GM21367 (cell line): ENCODE results near the gene WDR35.
"Not testable (repeated sequence)": the region's sequence is repeated elsewhere in the genome, so short reads cannot be mapped to it uniquely, and the experiment has no call there.

ENCODE experiments used
- ATAC-seq: cut with Tn5 transposase; IDR thresholded peaks from one replicate; pipeline ENCODE4 v1.9.1; 2021; ENCODE audit not compliant: unreplicated experiment

The WDR35 gene

GRCh38 chr2:19895535-19895934 lies 94.4 kb downstream of the WDR35 start:
- no peak for ATAC-seq

- peak; percentile 15 for ATAC-seq
Measured at GRCh38 chr2:19894134-19894792, 95.6 kb downstream of the WDR35 start.

GRCh38 chr2:19893520-19894133 lies 96.3 kb downstream of the WDR35 start:
- peak; percentile 76 for ATAC-seq

GRCh38 chr2:19891971-19892370 lies 97.9 kb downstream of the WDR35 start:
- not testable (repeated sequence) for ATAC-seq

- no peak for ATAC-seq
Measured at GRCh38 chr2:19890104-19890503, 99.8 kb downstream of the WDR35 start.

GRCh38 chr2:19888831-19889230 lies 101.1 kb downstream of the WDR35 start:
- ATAC-seq, result no peak

GRCh38 chr2:19887510-19887909 lies 102.4 kb downstream of the WDR35 start:
- no peak for ATAC-seq

GRCh38 chr2:19886261-19886660 lies 103.6 kb downstream of the WDR35 start:
- no peak for ATAC-seq

GRCh38 chr2:19885791-19886190 lies 104.1 kb downstream of the WDR35 start:
- ATAC-seq, result no peak

GRCh38 chr2:19883971-19884720 lies 105.8 kb downstream of the WDR35 start:
- no peak for ATAC-seq

- ATAC-seq, result no peak
Measured at GRCh38 chr2:19883486-19883885, 106.4 kb downstream of the WDR35 start.

- no peak for ATAC-seq
Measured at GRCh38 chr2:19882286-19882685, 107.6 kb downstream of the WDR35 start.

- ATAC-seq, result no peak
Measured at GRCh38 chr2:19881908-19882265, 108.0 kb downstream of the WDR35 start.

GRCh38 chr2:19881221-19881907 lies 108.5 kb downstream of the WDR35 start:
- ATAC-seq, result no peak

GRCh38 chr2:19880191-19880590 lies 109.7 kb downstream of the WDR35 start:
- not testable (repeated sequence) for ATAC-seq

- no peak for ATAC-seq
Measured at GRCh38 chr2:19879120-19879519, 110.8 kb downstream of the WDR35 start.

GRCh38 chr2:19878268-19879046 lies 111.4 kb downstream of the WDR35 start:
- no peak for ATAC-seq

GRCh38 chr2:19876751-19877150 lies 113.2 kb downstream of the WDR35 start:
- ATAC-seq, result no peak

- ATAC-seq, result no peak
Measured at GRCh38 chr2:19875280-19875679, 114.6 kb downstream of the WDR35 start.

- no peak for ATAC-seq
Measured at GRCh38 chr2:19874726-19875125, 115.2 kb downstream of the WDR35 start.

GRCh38 chr2:19873014-19873413 lies 116.9 kb downstream of the WDR35 start:
- no peak for ATAC-seq
